ENCODE results near the gene PXT1.

The PXT1 gene

GRCh38 chr6:36387440-36388303, 55.0 kb downstream of the PXT1 start, which contains the start of gene ETV7:
ETV7 (minus strand) TSS chr6:36387669; CDS start chr6:36387541, 128 bp downstream.
- peak; percentile 27 for DNase-seq

GRCh38 chr6:36386495-36387439, 55.9 kb downstream of the PXT1 start:
- peak; percentile 17 for DNase-seq

- DNase-seq, result no peak
Observed at GRCh38 chr6:36384095-36384494, 58.6 kb downstream of the PXT1 start.

- DNase-seq, result no peak
Observed at GRCh38 chr6:36383606-36384005, 59.0 kb downstream of the PXT1 start.

- no peak for DNase-seq
Observed at GRCh38 chr6:36382976-36383375, 59.7 kb downstream of the PXT1 start.

GRCh38 chr6:36381502-36382389, 60.9 kb downstream of the PXT1 start:
- no peak for DNase-seq

GRCh38 chr6:36380166-36380565, 62.5 kb downstream of the PXT1 start:
- DNase-seq, result no peak

GRCh38 chr6:36378936-36379335, 63.7 kb downstream of the PXT1 start:
- no peak for DNase-seq

- DNase-seq, result no peak
Observed at GRCh38 chr6:36378243-36378920, 64.3 kb downstream of the PXT1 start.

- no peak for DNase-seq
Observed at GRCh38 chr6:36377594-36377993, 65.1 kb downstream of the PXT1 start.

GRCh38 chr6:36376742-36377141, 65.9 kb downstream of the PXT1 start:
- no peak for DNase-seq

- no peak for DNase-seq
Observed at GRCh38 chr6:36376183-36376582, 66.5 kb downstream of the PXT1 start.

GRCh38 chr6:36375644-36376155, 67.0 kb downstream of the PXT1 start:
- no peak for DNase-seq

- DNase-seq, result no peak
Observed at GRCh38 chr6:36374972-36375371, 67.7 kb downstream of the PXT1 start.

- DNase-seq, result no peak
Observed at GRCh38 chr6:36374194-36374593, 68.5 kb downstream of the PXT1 start.

GRCh38 chr6:36373368-36374019, 69.2 kb downstream of the PXT1 start:
- DNase-seq, result no peak

- DNase-seq, result no peak
Observed at GRCh38 chr6:36372088-36372487, 70.6 kb downstream of the PXT1 start.

GRCh38 chr6:36371211-36371610, 71.4 kb downstream of the PXT1 start:
- no peak for DNase-seq

GRCh38 chr6:36370638-36371037, 72.0 kb downstream of the PXT1 start:
- DNase-seq, result no peak

GRCh38 chr6:36368921-36369865, 73.5 kb downstream of the PXT1 start:
- DNase-seq, result no peak

All from central memory CD4-positive, alpha-beta T cell (primary cell).